GM21528 (cell line): ENCODE measurements around the gene SFXN2.

Experiments used
- ATAC-seq: cut with Tn5 transposase; IDR thresholded peaks from one replicate; pipeline ENCODE4 v1.9.1; 2021; ENCODE audit warnings: mild to moderate bottlenecking, moderate library complexity; ENCODE audit not compliant: unreplicated experiment, low FRiP score

SFXN2 gene

DNA sequence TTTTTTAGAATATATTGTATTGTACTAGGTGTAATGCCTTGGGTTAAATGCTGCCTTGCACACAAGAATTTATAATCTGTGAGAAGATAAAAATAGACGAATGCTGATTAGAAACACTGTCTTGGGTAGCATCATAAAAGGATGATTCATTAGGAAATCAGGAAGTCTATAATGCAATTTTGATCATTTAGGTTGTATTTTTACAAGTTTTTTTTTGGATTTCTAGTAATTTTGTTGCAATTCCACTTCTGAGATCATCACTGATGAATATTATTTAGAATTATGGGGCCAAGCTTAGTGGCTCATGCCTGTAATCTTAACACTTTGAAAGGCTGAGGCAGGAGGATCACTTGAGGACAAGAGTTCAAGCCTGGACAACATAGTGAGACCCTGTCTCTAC, 58.9 kb downstream of the SFXN2 start:
- ATAC-seq: no peak

GRCh38 chr10:102773986-102774385, 59.5 kb downstream of the SFXN2 start:
- ATAC-seq: no peak

DNA sequence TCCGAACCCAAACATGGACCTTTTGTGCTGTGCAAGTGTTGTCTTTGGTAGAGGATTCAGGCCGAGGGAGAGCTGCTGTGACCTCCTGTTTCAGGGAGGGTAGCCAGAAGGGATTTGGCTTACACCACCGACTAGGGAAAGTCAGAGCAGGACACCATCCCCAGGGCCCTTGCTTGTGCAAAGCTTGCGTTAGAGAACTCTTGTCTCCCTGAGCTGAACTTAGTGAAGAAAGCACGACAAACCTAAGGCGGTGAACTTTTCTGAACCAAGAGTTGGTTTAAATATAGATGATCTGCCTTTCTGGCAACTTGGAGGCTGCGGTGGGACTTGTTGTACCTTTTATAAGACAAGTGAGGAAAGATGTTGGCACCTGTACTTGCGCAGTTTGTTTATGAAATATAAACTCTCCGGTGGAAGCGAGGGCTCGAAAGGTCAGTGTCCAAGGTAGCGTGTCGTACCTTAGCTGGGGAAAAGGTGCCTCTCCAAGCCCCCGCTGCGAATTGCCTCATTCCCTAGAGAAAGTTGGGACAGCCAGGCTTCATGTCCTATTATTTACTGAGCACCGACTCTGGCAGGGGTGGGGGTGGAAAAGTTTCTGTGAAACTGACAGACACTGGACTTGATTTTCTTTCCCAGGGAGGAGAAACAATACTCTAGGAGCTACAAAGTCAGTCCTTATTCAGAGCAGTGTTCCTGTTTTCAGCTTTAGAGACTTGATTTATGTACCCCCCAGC, 60.9 kb downstream of the SFXN2 start:
- no peak for ATAC-seq

DNA sequence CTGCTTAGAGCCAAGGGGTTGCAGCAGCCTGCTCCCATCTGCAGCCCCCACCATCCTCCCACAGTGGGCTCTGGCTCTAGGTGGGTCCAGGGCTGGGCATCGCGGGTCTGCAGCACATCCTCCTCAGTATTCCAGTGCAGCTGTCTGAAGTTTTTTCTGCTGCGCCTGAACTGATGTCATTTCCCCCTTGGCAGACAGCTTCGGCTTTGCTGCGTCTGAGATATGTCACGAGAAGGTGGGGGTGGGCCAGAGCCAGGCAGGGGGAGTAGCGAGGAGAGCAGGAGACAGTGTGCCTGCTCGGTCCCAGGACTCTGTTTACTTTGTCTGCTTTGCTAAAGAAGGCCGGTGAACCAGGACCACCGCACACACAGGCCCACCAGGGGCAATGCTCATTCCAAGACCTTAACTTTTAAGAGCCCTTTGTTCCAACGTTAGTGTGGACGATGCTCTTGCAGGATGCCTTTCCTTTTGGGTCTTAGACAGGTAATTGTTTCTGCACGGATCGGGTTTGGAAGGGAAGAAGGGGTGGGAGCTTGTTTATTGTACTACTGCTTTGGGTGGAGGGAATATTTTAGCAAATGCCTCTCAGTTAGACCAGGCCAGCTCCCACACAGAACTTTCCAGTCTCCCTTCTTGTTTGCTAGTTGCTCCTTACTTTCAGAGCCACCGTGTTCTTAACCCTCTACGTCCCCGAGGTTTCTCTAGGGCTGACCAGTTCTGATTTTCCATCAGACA, 61.7 kb downstream of the SFXN2 start:
- ATAC-seq: no peak

- ATAC-seq: no peak
Measured at GRCh38 chr10:102776779-102777456, 62.5 kb downstream of the SFXN2 start.

GRCh38 chr10:102777711-102778453, 63.4 kb downstream of the SFXN2 start:
- ATAC-seq: no peak

DNA sequence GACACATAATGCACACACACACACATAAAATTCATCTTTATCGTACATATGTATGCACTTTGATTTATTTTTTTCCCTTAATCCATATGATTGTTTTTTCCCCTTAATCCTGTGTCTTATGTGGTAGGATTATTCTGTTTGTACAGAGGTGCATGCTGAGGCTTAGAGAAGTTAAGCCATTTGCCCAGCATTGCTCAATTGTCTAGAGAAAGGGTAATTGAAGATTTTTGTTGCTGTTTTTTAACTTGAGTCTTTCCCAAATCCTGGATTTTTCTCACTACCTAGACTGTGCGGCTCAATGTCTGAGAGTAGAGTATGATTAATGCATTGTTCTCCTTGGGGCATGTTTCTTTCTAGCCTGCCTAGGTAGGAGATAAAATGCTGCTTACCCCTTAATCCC, 64.3 kb downstream of the SFXN2 start:
- no peak for ATAC-seq

- ATAC-seq: no peak
Measured at GRCh38 chr10:102779680-102780526, 65.5 kb downstream of the SFXN2 start.

DNA sequence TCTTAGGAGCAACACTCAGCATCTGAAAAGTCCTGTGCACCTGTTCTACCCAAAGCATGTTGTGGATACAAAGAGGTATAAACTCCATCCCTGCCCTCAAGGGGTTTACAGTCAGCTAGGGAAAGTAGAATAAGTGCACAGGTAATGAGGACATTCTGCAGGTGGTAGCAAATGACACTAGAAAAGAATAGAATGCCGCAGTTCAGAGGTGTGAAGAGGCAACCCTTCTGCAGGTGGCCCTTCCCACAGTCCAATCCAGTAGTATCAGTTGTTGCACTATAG, 66.0 kb downstream of the SFXN2 start:
- ATAC-seq: no peak

DNA sequence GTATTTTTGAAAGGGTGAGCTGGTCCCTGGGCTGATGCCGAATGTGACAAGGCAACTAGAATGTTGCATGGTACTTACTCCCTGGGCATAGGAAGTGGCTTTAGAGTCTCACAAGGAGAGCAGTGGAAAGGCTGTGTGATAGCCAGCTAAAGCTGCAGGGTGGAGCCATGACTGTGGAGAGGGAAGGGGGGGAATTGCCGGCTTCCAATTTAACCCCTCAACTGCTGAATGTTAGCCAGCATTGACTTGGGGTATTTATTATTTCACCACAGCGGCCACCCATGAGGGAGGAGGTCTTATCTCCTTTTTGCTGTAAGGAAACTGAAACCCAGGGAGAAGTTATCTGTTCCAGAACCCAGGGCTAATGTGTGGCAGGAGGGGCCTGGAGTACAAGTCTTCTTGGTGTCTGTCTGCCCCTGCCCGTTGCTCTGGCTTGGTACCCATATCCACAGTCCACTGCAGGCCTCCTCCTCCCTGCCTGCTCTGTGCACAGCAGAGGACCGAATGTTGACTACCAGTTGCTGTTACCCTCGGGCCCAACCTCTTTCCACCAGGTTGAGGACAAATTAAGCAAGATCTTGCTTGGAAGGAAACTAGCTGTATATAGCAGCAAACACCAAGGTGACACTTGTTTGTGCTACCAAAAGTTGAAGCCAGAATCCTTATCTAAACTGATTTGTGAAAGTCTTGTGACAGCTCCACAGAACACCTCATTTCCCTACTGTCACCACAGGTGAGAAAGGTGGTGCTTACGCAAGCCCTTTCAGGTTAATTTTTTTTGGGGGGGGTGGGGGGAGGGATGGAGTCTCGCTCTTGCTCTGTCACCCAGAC, 66.9 kb downstream of the SFXN2 start:
- no peak for ATAC-seq

GRCh38 chr10:102781921-102782557, 67.6 kb downstream of the SFXN2 start:
- ATAC-seq: no peak

DNA sequence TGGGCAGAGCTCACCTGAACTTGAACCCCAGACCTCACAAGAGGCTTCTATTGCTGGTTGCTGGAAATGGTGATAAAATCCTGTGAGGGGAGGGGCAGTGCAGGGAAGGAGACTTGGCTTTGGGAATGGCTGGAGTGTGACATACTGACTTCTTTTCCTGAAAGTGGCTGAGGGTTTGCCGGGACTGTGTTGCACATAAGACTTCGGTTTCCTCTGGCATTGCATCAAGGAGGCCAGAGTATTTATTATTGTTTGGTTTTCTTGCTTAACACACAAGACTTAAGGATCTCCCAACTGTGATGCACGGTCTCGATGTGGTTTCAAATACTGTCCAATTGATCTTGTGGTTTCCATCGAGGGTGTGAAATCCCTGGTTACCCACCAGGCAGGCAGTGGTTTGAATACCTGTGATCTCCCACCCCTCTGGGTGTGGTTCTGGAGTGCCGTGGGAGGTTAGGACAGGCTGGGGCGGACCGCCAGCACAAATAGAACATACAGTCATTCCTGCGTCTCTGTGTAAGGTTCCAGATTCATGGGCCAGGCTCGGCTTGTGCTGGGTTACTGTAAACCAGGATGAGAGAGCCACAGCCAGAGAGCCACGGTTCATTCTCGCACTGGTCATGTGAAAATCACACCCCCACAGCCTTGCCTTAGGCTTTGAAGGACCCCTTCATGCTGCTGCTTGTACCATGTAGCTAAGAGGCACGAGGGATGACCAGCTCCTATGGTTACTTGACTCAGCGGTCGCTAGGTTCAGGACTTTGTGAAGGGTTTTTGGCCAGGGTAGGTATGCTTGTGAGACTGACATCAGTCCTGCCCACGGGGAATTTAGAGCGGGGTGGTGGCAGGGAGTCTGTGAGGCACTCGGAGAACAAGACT, 68.5 kb downstream of the SFXN2 start:
- ATAC-seq: no peak

GRCh38 chr10:102783568-102783967, 69.1 kb downstream of the SFXN2 start:
- no peak for ATAC-seq

GRCh38 chr10:102785818-102786217, 71.4 kb downstream of the SFXN2 start:
- ATAC-seq: no peak

- ATAC-seq: no peak
Measured at GRCh38 chr10:102791754-102792395, 77.4 kb downstream of the SFXN2 start.
